ENCODE data around the gene CHST7.

CHST7 gene

GRCh38 chrX:46553935-46554334 is 19.6 kb upstream of the CHST7 start:
- TF ChIP-seq CTCF (IDR thresholded peaks at IDR 0.05), result no peak

GRCh38 chrX:46554942-46555341 is 18.6 kb upstream of the CHST7 start:
- peak; percentile 40; the same call in 1 of the 2 replicates for TF ChIP-seq CTCF (IDR thresholded peaks at IDR 0.05)

- no peak for TF ChIP-seq CTCF (IDR thresholded peaks at IDR 0.05)
These were observed 14.5 kb upstream of the CHST7 start for GRCh38 chrX:46559062-46559461.

- no peak for TF ChIP-seq CTCF (IDR thresholded peaks at IDR 0.05)
These were observed 11.5 kb upstream of the CHST7 start for GRCh38 chrX:46561824-46562657.

GRCh38 chrX:46567388-46567787 is 6.2 kb upstream of the CHST7 start:
- TF ChIP-seq CTCF (IDR thresholded peaks at IDR 0.05), result no peak

- no peak for TF ChIP-seq CTCF (IDR thresholded peaks at IDR 0.05)
These were observed 3.9 kb upstream of the CHST7 start for GRCh38 chrX:46569621-46570020.

- TF ChIP-seq CTCF (IDR thresholded peaks at IDR 0.05), result no peak
These were observed 1.9 kb upstream of the CHST7 start for GRCh38 chrX:46571423-46572339.
